Measurements from ENCODE around the gene LDLRAD4.

LDLRAD4 gene

GRCh38 chr18:13369756-13370510, 151.4 kb downstream of the LDLRAD4 start:
- DNase-seq (ENCODE audit: low read depth, low spot score), result peak; percentile 89

DNA sequence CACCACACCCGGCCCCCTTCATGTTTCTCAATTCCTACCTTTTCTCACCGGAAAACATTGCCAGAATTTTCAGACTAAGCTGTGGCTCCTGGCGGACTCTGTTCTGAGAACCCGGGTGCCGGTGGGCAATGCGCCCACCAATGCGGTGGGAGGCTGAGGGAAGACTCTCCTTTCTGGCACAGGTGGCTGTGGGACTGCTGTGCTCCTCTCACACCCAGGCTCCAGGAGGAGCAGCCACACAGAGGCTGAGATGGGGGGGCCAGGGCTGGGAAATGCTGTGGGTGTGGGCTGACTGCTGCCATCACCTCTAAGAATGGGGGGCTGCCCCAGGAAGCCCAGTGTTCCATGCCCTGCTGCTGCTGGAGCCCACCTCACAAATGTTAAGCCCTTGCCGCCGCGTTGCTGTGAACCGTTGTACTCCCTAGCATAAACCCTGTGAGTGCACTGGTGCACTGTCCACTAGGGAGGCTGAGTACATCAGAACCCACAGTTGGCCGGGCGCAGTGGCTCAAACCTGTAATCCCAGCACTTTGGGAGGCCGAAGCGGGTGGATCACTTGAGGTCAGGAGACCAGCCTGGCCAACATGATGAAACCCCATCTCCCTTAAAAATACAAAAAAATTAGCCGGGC, 152.6 kb downstream of the LDLRAD4 start:
- DNase-seq (ENCODE audit: low read depth, low spot score), result no peak

- no peak for DNase-seq (ENCODE audit: low read depth, low spot score)
Observed at GRCh38 chr18:13371689-13372418, 153.3 kb downstream of the LDLRAD4 start.

DNA sequence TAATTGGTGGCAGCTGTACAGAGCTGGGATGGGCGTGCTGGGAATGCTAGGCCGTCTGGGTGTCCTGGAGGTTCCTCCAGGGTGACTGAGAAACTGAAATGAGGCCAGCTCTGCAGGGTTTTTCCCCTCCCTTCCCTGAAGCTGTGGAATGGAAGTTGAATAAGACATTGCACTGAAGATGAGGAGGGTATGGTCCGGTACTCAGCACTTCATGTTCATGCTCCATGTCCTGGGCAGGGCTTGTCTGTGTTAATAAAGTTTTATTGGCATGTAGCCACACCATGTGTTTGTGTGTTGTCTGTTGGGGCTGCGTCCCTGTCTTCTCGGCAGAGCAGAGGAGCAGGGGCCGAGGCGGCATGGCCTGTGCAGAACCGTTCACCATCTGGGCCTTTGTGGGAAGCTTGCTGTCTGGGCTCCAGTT, 154.0 kb downstream of the LDLRAD4 start:
- peak; percentile 27 for DNase-seq (ENCODE audit: low read depth, low spot score)

- DNase-seq (ENCODE audit: low read depth, low spot score), result no peak
Observed at GRCh38 chr18:13374096-13374467, 155.5 kb downstream of the LDLRAD4 start.

DNA sequence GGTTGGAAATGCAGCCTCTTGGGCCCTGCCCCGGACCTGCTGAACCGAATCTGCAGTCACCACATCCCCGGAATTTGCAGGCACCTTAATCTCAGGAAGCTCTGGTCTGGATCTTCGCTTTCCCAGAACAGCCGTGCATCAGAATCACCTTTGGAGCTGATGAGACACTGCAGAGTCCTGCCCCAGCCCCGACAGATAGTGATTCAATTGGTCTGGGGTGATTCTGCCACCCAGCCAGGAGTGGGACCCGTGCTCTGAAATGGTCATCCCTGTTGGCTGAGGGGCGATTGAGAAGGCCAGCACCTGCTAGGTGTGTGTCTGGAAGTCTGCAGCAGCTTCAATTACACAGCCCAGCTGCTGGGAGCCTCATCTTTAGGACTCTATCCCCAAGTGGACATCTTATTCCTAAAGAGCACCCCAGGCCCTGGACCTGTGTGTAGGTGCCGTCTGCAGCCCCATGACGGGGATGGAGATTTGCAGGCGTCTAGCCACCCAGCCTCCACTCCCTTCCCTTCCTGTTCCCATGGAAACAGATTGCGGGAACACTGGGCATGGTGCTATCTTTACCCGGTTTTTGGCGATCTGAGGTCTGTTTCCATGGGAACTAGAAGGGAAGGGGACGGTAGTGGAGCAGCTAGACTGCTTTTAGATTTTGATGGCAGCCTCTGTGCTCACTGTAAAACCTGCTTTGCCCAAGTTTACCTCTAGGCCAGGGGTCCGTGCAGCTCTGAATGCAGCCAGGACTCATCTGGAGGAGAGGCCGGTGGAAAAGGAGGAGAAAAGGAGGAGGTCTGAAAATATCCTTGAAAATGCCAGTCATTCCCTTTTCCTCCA, 156.1 kb downstream of the LDLRAD4 start:
- peak; percentile 69 for DNase-seq (ENCODE audit: low read depth, low spot score)

- peak; percentile 92 for DNase-seq (ENCODE audit: low read depth, low spot score)
Observed at GRCh38 chr18:13375302-13376255, 157.0 kb downstream of the LDLRAD4 start.

GRCh38 chr18:13376298-13376840, 157.8 kb downstream of the LDLRAD4 start:
- DNase-seq (ENCODE audit: low read depth, low spot score), result no peak

DNA sequence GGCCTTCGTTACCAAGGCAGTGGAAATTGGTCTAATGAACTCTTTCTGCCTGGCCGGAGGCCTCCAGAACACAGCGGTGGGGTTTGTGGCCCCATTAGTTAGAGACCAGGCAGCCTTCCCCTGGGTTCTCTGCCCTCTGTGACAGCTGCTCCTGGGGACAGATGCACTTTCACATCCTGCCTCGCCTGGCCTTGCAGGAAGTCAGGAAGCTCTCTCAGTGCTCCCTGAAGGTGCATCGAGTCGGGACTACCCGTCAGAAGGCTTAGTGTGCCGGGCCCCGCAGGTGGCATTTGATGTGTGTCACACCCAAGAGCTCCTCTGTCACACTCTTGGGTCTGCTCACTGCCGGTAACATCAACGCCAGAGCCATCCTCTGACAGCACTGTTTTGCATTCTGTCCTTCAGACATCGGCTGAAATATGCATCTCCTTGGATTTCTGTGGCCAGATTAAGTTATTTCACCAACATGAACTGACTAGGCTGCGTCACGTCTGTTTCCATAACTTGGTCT, 158.3 kb downstream of the LDLRAD4 start:
- no peak for DNase-seq (ENCODE audit: low read depth, low spot score)

DNA sequence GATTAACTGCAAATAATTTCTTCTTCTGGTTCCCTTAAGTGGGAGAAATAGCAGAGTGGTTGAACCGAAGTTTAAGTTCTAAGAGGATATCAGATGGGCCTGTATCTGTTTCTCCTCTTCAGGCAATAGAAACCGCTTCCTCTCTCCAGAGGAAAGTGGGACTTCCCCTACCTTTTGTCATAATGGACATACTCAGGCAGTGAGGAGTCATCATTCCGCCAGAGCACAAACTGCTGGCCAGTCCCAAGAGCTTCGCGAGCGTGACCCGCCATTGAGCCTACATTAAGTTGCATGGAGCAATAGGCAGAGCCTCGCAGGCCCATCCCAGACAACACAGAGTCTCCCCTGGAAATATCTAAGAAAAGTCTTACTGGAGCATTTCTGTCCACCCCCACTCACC, 158.9 kb downstream of the LDLRAD4 start:
- no peak for DNase-seq (ENCODE audit: low read depth, low spot score)

DNA sequence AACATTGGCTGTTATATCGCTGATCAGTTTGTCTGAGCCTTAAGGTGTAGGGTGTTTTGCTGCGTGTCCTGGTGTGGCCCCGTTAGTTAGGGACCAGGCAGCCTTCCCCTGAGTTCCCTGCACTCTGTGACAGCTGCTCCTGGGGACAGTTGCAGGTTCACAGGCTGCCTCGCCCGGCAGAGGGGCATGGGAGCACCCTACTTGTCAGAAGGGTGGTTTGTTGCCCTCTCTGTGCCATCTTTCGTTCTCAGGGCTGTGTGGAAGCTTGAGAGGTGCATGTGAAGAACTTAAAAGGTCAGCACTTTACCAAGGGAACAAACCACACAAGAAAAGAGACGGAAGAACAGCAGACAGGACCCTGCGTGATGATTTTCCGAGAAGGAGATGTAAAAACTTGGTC, 159.6 kb downstream of the LDLRAD4 start:
- no peak for DNase-seq (ENCODE audit: low read depth, low spot score)

- DNase-seq (ENCODE audit: low read depth, low spot score), result no peak
Observed at GRCh38 chr18:13379062-13379865, 160.7 kb downstream of the LDLRAD4 start.

GRCh38 chr18:13379930-13380690, 161.6 kb downstream of the LDLRAD4 start:
- DNase-seq (ENCODE audit: low read depth, low spot score), result no peak

DNA sequence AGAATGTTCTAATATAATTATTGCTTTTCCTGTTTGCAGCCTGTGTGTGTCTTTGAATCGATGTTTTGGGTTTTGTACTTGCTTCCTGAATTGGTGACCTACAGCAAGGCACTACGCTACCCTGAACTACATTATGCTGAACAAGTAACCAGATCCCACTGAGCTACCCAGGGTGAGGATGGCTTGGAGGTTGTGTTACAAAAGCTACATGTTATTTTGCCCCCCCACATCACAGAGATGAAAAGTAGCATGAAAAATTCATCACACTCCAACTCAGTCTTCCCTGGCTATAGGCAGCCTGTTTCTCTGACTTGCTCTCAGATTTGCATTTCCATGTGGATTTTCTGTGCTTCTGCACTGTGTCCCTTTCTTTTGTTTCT, 162.1 kb downstream of the LDLRAD4 start:
- DNase-seq (ENCODE audit: low read depth, low spot score), result no peak

DNA sequence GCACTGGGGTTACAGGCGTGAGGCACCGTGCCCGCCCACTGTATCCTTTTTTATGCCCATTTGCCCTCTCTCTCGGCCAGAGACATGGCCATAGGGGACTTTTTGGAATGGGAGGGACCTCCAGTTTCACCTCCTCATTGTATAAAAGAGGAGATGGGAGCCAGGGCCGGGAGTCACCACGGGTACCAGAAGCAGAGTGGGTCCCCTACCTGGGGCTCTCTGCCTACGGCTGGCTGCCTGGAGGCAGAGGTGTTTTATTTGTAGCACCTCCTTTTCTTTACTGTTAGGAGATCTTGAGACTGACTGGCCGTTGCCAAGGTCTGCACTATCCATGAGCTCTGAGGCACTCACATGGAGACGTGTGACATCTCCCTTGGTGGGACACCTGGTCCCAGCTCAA, 162.8 kb downstream of the LDLRAD4 start:
- DNase-seq (ENCODE audit: low read depth, low spot score), result no peak

- DNase-seq (ENCODE audit: low read depth, low spot score), result peak; percentile 90
Observed at GRCh38 chr18:13381944-13382365, 163.4 kb downstream of the LDLRAD4 start.

DNA sequence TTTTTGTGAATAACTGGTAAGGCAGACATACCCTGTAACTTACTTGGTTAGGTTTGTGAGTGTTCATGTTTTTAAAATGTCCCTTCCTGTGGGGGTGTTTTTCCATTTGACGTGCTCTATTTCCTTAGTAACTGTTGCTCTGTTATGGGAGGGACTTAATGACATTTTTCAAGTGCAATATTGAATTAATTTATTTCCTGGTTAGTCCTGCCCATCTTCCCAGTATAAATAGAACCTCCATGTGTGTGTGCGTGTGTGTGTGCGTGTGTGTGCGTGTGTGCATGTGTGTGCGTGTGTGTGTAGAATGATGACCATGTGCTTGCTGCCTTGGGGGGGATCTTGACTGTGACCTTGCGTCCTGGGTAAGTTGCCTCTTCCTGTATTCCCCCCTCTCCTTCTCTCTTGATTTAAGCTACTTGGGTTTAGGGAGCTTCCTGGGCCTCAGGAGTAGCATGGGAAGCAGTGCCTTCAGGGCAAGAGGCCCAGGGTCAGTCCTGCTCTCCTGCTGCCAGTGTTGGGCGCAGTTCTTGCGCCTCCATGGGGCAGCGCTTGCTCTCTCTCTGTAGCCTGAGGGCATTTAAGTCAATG, 163.9 kb downstream of the LDLRAD4 start:
- DNase-seq (ENCODE audit: low read depth, low spot score), result peak; percentile 68

All from astrocyte of the hippocampus (primary cell).